HCT116 (cell line): ENCODE measurements around the gene PXMP4. TPM values are rescaled to one million over a fixed set of nuclear protein-coding genes. Genes with fewer than 3 reads are reported as not detected.

Experiments used
- ATAC-seq: fragments of 200-7000 bp; cut with Tn5 transposase; 2 replicates; pipeline ENCODE4 v1.9.1; 2020; ENCODE audit warnings: mild to moderate bottlenecking, moderate library complexity
- BruUV-seq: library from RNA; stranded (reverse); fragments of 400-500 nt; replicated peaks from 2 replicates; lab custom pipeline; 2021; lab: Mats Ljungman, UMichigan
- CTCF ChIA-PET: fragments of 300-600 bp; sonication (Branson Sonifier 250); formaldehyde crosslinking; loops from one replicate; lab custom pipeline; 2021; ENCODE audit warnings: antibody characterized with exemption; lab: Charles Lee
- POLR2A ChIA-PET: fragments of 300-600, 350-600 bp; sonication (Branson Sonifier 250); formaldehyde crosslinking; loops from one replicate; lab custom pipeline; 2021; ENCODE audit warnings: antibody characterized with exemption; lab: Charles Lee
- RAD21 ChIA-PET, 2 experiments: fragments of 300-600 bp; sonication (Branson Sonifier 250); formaldehyde crosslinking; loops; one replicate each; lab custom pipeline; 2023; ENCODE audit warnings: low total read pairs in 2 of 2; ENCODE audit not compliant: uncharacterized antibody in 2 of 2, unreplicated experiment in 2 of 2, low non-redundant PET in 1 of 2; lab: Charles Lee
- DNase-seq: peaks from one replicate; pipeline ENCODE4 v3.0.0-alpha.2; 2010; ENCODE audit warnings: low read depth, low spot score
- H2AFZ ChIP-seq: fragments of 200-600 bp; shearing (Covaris generic), sonication (generic); 2 replicates; pipeline ENCODE4 v1.6.1; 2017; ENCODE audit warnings: low read depth, mixed run types, mixed read lengths, antibody characterized with exemption, low read length; ENCODE audit not compliant: poor library complexity, severe bottlenecking
- H3K27ac ChIP-seq: 2 replicates; pipeline ENCODE4 v1.5.1; 2012; ENCODE audit warnings: low read depth, low read length
- H3K27me3 ChIP-seq: fragments of 200-600 bp; sonication (generic); 2 replicates; pipeline ENCODE4 v1.6.1; 2016; ENCODE audit warnings: mixed run types, low read length, mixed read lengths; ENCODE audit not compliant: insufficient read depth
- H3K36me3 ChIP-seq, 2 experiments: fragments of 200-500 bp in 1 of 2; fragments of 200-600 bp in 1 of 2; sonication (Bioruptor generic) in 1 of 2; sonication (generic) in 1 of 2; 2 replicates each; pipeline versions ENCODE4 v1.5.1 to v1.6.1; 2014 to 2016; ENCODE audit warnings: low read length in 2 of 2, inconsistent platforms in 1 of 2, mixed read lengths in 1 of 2, mixed run types in 1 of 2; ENCODE audit not compliant: insufficient read depth in 2 of 2, control insufficient read depth in 1 of 2
- H3K4me1 ChIP-seq, 2 experiments: fragments of 200-600 bp in 1 of 2; sonication (generic) in 1 of 2; 2 replicates each; pipeline versions ENCODE4 v1.5.1 to v1.6.1; 2012 to 2017; ENCODE audit warnings: low read length in 2 of 2, inconsistent platforms in 1 of 2, mild to moderate bottlenecking in 1 of 2, mixed read lengths in 1 of 2, mixed run types in 1 of 2, moderate library complexity in 1 of 2; ENCODE audit not compliant: insufficient read depth in 2 of 2, control insufficient read depth in 1 of 2
- H3K4me2 ChIP-seq: fragments of 200-600 bp; sonication (generic); 2 replicates; pipeline ENCODE4 v1.6.1; 2017; ENCODE audit warnings: mixed run types, low read length, mixed read lengths
- H3K4me3 ChIP-seq, 2 experiments: fragments of 200-600 bp in 1 of 2; sonication (generic) in 1 of 2; replicated peaks in 1 of 2; 2 replicates each; pipeline ENCODE4 v1.5.1; 2011 to 2016; ENCODE audit warnings: low read length in 2 of 2, control low read depth in 1 of 2, low read depth in 1 of 2, mild to moderate bottlenecking in 1 of 2, mixed read lengths in 1 of 2, mixed run types in 1 of 2
- H3K79me2 ChIP-seq: fragments of 200-600 bp; sonication (generic); 2 replicates; pipeline ENCODE4 v1.6.1; 2017; ENCODE audit warnings: mild to moderate bottlenecking, mixed run types, low read length, moderate library complexity, mixed read lengths; ENCODE audit not compliant: insufficient read depth
- H3K9ac ChIP-seq: fragments of 200-600 bp; sonication (generic); 2 replicates; pipeline ENCODE4 v1.6.1; 2016; ENCODE audit warnings: low read length, mixed read lengths
- H3K9me2 ChIP-seq: fragments of 200-600 bp; sonication (generic), shearing (Covaris generic); 2 replicates; pipeline ENCODE4 v1.6.1; 2017; ENCODE audit warnings: mixed run types, mild to moderate bottlenecking, moderate library complexity; ENCODE audit not compliant: insufficient read depth
- H3K9me3 ChIP-seq, 2 experiments: fragments of 200-500 bp in 1 of 2; fragments of 200-600 bp in 1 of 2; sonication (Bioruptor generic) in 1 of 2; sonication (generic) in 1 of 2; 2 replicates each; pipeline ENCODE4 v1.6.1; 2014 to 2017; ENCODE audit warnings: low read length in 2 of 2, mixed read lengths in 2 of 2, inconsistent platforms in 1 of 2, low read depth in 1 of 2, mild to moderate bottlenecking in 1 of 2, mixed run types in 1 of 2, moderate library complexity in 1 of 2; ENCODE audit not compliant: control insufficient read depth in 1 of 2, insufficient read depth in 1 of 2
- H4K20me1 ChIP-seq: fragments of 200-600 bp; sonication (generic), shearing (Covaris generic); 2 replicates; pipeline ENCODE4 v1.6.1; 2017; ENCODE audit warnings: mixed run types, mild to moderate bottlenecking, moderate library complexity; ENCODE audit not compliant: insufficient read depth
- CBX3 ChIP-seq: IDR thresholded peaks from 2 replicates; pipeline ENCODE4 v1.6.1; 2012; ENCODE audit warnings: low read depth
- CEBPB ChIP-seq: IDR thresholded peaks from 2 replicates; pipeline ENCODE4 v1.6.1; 2012; ENCODE audit warnings: low read depth
- ELF1 ChIP-seq: IDR thresholded peaks from 2 replicates; pipeline ENCODE4 v1.6.1; 2012; ENCODE audit warnings: low read depth, borderline replicate concordance
- EZH2phosphoT487 ChIP-seq: fragments of 200-600 bp; IDR thresholded peaks from 2 replicates; pipeline ENCODE4 v1.6.1; 2018; ENCODE audit warnings: antibody characterized with exemption, borderline replicate concordance
- POLR2AphosphoS5 ChIP-seq: IDR thresholded peaks from 2 replicates; pipeline ENCODE4 v1.6.1; 2011; ENCODE audit warnings: mild to moderate bottlenecking, low read depth, low read length, moderate library complexity
- SIN3A ChIP-seq: IDR thresholded peaks from 2 replicates; pipeline ENCODE4 v1.6.1; 2012; ENCODE audit warnings: low read depth
- TCF7L2 ChIP-seq: IDR thresholded peaks from 2 replicates; pipeline ENCODE4 v1.7.0; 2011; ENCODE audit warnings: borderline replicate concordance, inconsistent platforms; ENCODE audit not compliant: insufficient read depth, insufficient read length; ENCODE audit errors: extremely low read depth
- ZFX ChIP-seq: fragments of 450-650 bp; IDR thresholded peaks from 2 replicates; pipeline ENCODE4 v1.6.1; 2017
- ZNF274 ChIP-seq: fragments of 200-500 bp; sonication (Bioruptor generic); IDR thresholded peaks from 2 replicates; pipeline ENCODE4 v1.6.1; 2014; ENCODE audit warnings: mild to moderate bottlenecking, low read depth, low read length, inconsistent platforms
- intact Hi-C: fragments of 100-400 bp; cut with micrococcal nuclease; formaldehyde crosslinking; loops from 2 replicates; pipeline ENCODE4 v1.10.0; 2022
- total RNA-seq: library from RNA; stranded (reverse); gene quantifications from one replicate; pipeline ENCODE4 v1.2.1, GENCODE V29; 2021; ENCODE audit not compliant: unreplicated experiment
- TF ChIP-seq, protein P1 (sequence below): IDR thresholded peaks from 2 replicates; pipeline ENCODE4 v1.6.1; 2012
- TF ChIP-seq, protein P2 (sequence below): IDR thresholded peaks from 2 replicates; pipeline ENCODE4 v1.6.1; 2012

PXMP4 gene
- total RNA-seq, 1 experiment from 2014 or later: 9.6 TPM

GRCh38 chr20:33671573-33672288 lies 48.4 kb downstream of the PXMP4 start:
- RAD21 ChIA-PET: no interaction called here
- POLR2A ChIA-PET: no interaction called here
- CTCF ChIA-PET: interaction anchor here (0.6 kb wide), 1 partner anchor 18 kb away, joined by 3 read pairs; no protein-coding TSS in a partner anchor
- TF ChIP-seq POLR2AphosphoS5 (no peak), CBX3 (no peak), ELF1 (no peak), ZFX (no peak), CEBPB (no peak), SIN3A (no peak), TCF7L2 (no peak), ZNF274 (no peak), EZH2phosphoT487 (no peak)
- TF ChIP-seq, protein P1, sequence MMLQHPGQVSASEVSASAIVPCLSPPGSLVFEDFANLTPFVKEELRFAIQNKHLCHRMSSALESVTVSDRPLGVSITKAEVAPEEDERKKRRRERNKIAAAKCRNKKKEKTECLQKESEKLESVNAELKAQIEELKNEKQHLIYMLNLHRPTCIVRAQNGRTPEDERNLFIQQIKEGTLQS: no peak
- TF ChIP-seq, protein P2, sequence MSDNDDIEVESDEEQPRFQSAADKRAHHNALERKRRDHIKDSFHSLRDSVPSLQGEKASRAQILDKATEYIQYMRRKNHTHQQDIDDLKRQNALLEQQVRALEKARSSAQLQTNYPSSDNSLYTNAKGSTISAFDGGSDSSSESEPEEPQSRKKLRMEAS: no peak
- Histone ChIP-seq H3K27me3 (no peaks in the 10 kb centered on the region), H3K4me2 (no peak overlapping the region), H3K4me3 (no peak overlapping the region), H3K36me3 (peaks cover 12 to 23% of the 10 kb centered on the region in 2 experiments; a peak in 3 of 4 replicates), H4K20me1 (no peaks in the 10 kb centered on the region), H3K9me2 (no peaks in the 10 kb centered on the region), H3K9ac (no peak overlapping the region), H3K4me1 (peaks cover 15 to 24% of the 10 kb centered on the region in 2 experiments), H3K79me2 (peaks cover 26% of the 10 kb centered on the region; the same call in 1 of the 2 replicates), H3K9me3 (no peaks in the 10 kb centered on the region), H3K27ac (no peak overlapping the region), H2AFZ (no peak overlapping the region)
- BruUV-seq: TSS peak; percentile 42
- intact Hi-C loops: no loop called here
- DNase-seq (no peak), ATAC-seq (no peak)
